ENCODE measurements around the gene STPG1.
A peak's percentile ranks its signal among the peaks of the same experiment; 100 is the strongest.

Gene STPG1

GRCh38 chr1:24341260-24341659, 72.3 kb downstream of the STPG1 start:
- no peak for DNase-seq (ENCODE audit: low read depth)

GRCh38 chr1:24340770-24341169, 72.8 kb downstream of the STPG1 start:
- no peak for DNase-seq (ENCODE audit: low read depth)

- no peak for DNase-seq (ENCODE audit: low read depth)
Observed at GRCh38 chr1:24339996-24340395, 73.6 kb downstream of the STPG1 start.

- no peak for DNase-seq (ENCODE audit: low read depth)
Observed at GRCh38 chr1:24338447-24338846, 75.1 kb downstream of the STPG1 start.

- DNase-seq (ENCODE audit: low read depth): no peak
Observed at GRCh38 chr1:24337455-24337854, 76.1 kb downstream of the STPG1 start.

- no peak for DNase-seq (ENCODE audit: low read depth)
Observed at GRCh38 chr1:24336075-24336474, 77.5 kb downstream of the STPG1 start.

GRCh38 chr1:24331961-24332673, 81.5 kb downstream of the STPG1 start:
- no peak for DNase-seq (ENCODE audit: low read depth)

GRCh38 chr1:24329797-24330543, 83.6 kb downstream of the STPG1 start:
- DNase-seq (ENCODE audit: low read depth): no peak

- DNase-seq (ENCODE audit: low read depth): no peak
Observed at GRCh38 chr1:24329331-24329730, 84.3 kb downstream of the STPG1 start.

- DNase-seq (ENCODE audit: low read depth): no peak
Observed at GRCh38 chr1:24327891-24328290, 85.7 kb downstream of the STPG1 start.

GRCh38 chr1:24327486-24327885, 86.1 kb downstream of the STPG1 start:
- DNase-seq (ENCODE audit: low read depth): no peak

- no peak for DNase-seq (ENCODE audit: low read depth)
Observed at GRCh38 chr1:24325587-24326449, 87.8 kb downstream of the STPG1 start.

GRCh38 chr1:24324903-24325302, 88.7 kb downstream of the STPG1 start:
- no peak for DNase-seq (ENCODE audit: low read depth)

- no peak for DNase-seq (ENCODE audit: low read depth)
Observed at GRCh38 chr1:24323281-24323680, 90.3 kb downstream of the STPG1 start.

GRCh38 chr1:24322470-24323177, 91.0 kb downstream of the STPG1 start:
- DNase-seq (ENCODE audit: low read depth): no peak

GRCh38 chr1:24321697-24322469, 91.7 kb downstream of the STPG1 start:
- peak; percentile 48 for DNase-seq (ENCODE audit: low read depth)

GRCh38 chr1:24321126-24321525, 92.5 kb downstream of the STPG1 start:
- no peak for DNase-seq (ENCODE audit: low read depth)

GRCh38 chr1:24319962-24320361, 93.6 kb downstream of the STPG1 start:
- DNase-seq (ENCODE audit: low read depth): no peak

- no peak for DNase-seq (ENCODE audit: low read depth)
Observed at GRCh38 chr1:24319312-24319863, 94.2 kb downstream of the STPG1 start, which contains the start of gene GRHL3. TSS of gene GRHL3 (plus strand) at chr1:24319357. CDS start at chr1:24319552, 195 bp downstream.

GRCh38 chr1:24318615-24319311, 94.8 kb downstream of the STPG1 start:
- no peak for DNase-seq (ENCODE audit: low read depth)

Measured in activated gamma-delta T cell treated with anti-CD3 and anti-CD28 coated beads, Interleukin-2, amount 50 U/mL, for 16 hours (primary cell).